D341Med (cell line): ENCODE data around the gene DLX3.

Experiments
- DNase-seq: peaks from one replicate; pipeline ENCODE4 v3.0.0; 2012; ENCODE audit warnings: low spot score

Gene DLX3

GRCh38 chr17:49957350-49957749, 37.7 kb downstream of the DLX3 start:
- DNase-seq = no peak

GRCh38 chr17:49956780-49957179, 38.2 kb downstream of the DLX3 start:
- DNase-seq = no peak

GRCh38 chr17:49955157-49955556, 39.9 kb downstream of the DLX3 start:
- no peak for DNase-seq

GRCh38 chr17:49952912-49953497, 42.0 kb downstream of the DLX3 start:
- DNase-seq = no peak

- peak; percentile 93 for DNase-seq
These were observed 42.7 kb downstream of the DLX3 start for GRCh38 chr17:49952209-49952911.

GRCh38 chr17:49951362-49952082, 43.5 kb downstream of the DLX3 start:
- DNase-seq = no peak

GRCh38 chr17:49949634-49950033, 45.4 kb downstream of the DLX3 start:
- DNase-seq = no peak

GRCh38 chr17:49946964-49947584, 48.0 kb downstream of the DLX3 start:
- no peak for DNase-seq

GRCh38 chr17:49946208-49946607, 48.8 kb downstream of the DLX3 start:
- no peak for DNase-seq

- DNase-seq = no peak
These were observed 50.7 kb downstream of the DLX3 start for GRCh38 chr17:49944273-49944870.

- DNase-seq = no peak
These were observed 52.1 kb downstream of the DLX3 start for GRCh38 chr17:49942947-49943346.

- no peak for DNase-seq
These were observed 53.6 kb downstream of the DLX3 start for GRCh38 chr17:49941427-49941826.
